K562 (cell line): Measurements from ENCODE around the gene EHBP1. TPM values are rescaled to one million over a fixed set of nuclear protein-coding genes. Genes with fewer than 3 reads are reported as not detected.

Experiments used
- ATAC-seq: fragments of 200-7000 bp; cut with Tn5 transposase; 3 replicates; pipeline ENCODE4 v1.9.1; 2020; ENCODE audit warnings: moderate library complexity
- BruUV-seq: library from RNA; stranded (reverse); fragments of 400-500 nt; replicated peaks from 2 replicates; lab custom pipeline; 2021; lab: Mats Ljungman, UMichigan
- CTCF ChIA-PET: fragments of 300-600 bp; formaldehyde crosslinking; extraction: SDS; loops from one replicate; lab custom pipeline; 2021; ENCODE audit warnings: low intra/inter-chr PET ratio; lab: Yijun Ruan, JAX
- POLR2A ChIA-PET: fragments of 300-600, 350-650 bp; sonication (Branson Sonifier 250); formaldehyde crosslinking; extraction: SDS; loops from one replicate; lab custom pipeline; 2021; ENCODE audit warnings: antibody characterized with exemption, inconsistent platforms; lab: Yijun Ruan, JAX
- DNase-seq, 4 experiments: peaks; one replicate each; pipeline versions ENCODE4 v3.0.0 to v3.0.0-alpha.2; 2011 to 2018; ENCODE audit warnings: low spot score in 3 of 4, mixed read lengths in 3 of 4; ENCODE audit errors: extremely low read depth in 1 of 4
- FAIRE-seq: peaks from 2 replicates; lab custom pipeline; 2011; peaks lifted over from hg19 to GRCh38; lab: Jason Lieb, UNC
- H2AFZ ChIP-seq: 2 replicates; pipeline ENCODE4 v1.6.0; 2011; ENCODE audit warnings: low read depth, low read length, control low read depth, inconsistent platforms
- H3K27ac ChIP-seq: fragments of 200-600 bp; 3 replicates; pipeline ENCODE4 v1.8.0; 2011; ENCODE audit warnings: low read depth, mild to moderate bottlenecking, control low read depth, inconsistent platforms, low read length, moderate library complexity, mixed read lengths; ENCODE audit errors: extremely low read depth
- H3K27me3 ChIP-seq, 2 experiments: fragments of 300-600 bp in 1 of 2; 2 replicates in 1 of 2; 3 replicates in 1 of 2; pipeline versions ENCODE4 v1.6.0 to v1.8.0; 2011; ENCODE audit warnings: inconsistent platforms in 2 of 2, low read length in 2 of 2, mild to moderate bottlenecking in 1 of 2, mixed read lengths in 1 of 2, moderate library complexity in 1 of 2; ENCODE audit not compliant: control insufficient read depth in 2 of 2, insufficient read depth in 2 of 2
- H3K36me3 ChIP-seq: fragments of 300-600 bp; 3 replicates; pipeline ENCODE4 v1.8.0; 2011; ENCODE audit warnings: mild to moderate bottlenecking, low read length, inconsistent platforms; ENCODE audit not compliant: control insufficient read depth, insufficient read depth
- H3K4me1 ChIP-seq, 2 experiments: fragments of 200-600 bp in 1 of 2; replicated peaks in 1 of 2; 2 replicates in 1 of 2; 3 replicates in 1 of 2; pipeline versions ENCODE4 v1.5.1 to v1.8.0; 2011; ENCODE audit warnings: inconsistent platforms in 2 of 2, low read length in 2 of 2, mild to moderate bottlenecking in 1 of 2, mixed read lengths in 1 of 2, moderate library complexity in 1 of 2; ENCODE audit not compliant: control insufficient read depth in 2 of 2, insufficient read depth in 2 of 2
- H3K4me2 ChIP-seq: 2 replicates; pipeline ENCODE4 v1.6.1; 2011; ENCODE audit warnings: low read length, control low read depth, inconsistent platforms, mixed read lengths; ENCODE audit not compliant: insufficient read depth
- H3K4me3 ChIP-seq: fragments of 200-600 bp; sonication (generic), shearing (Covaris generic); 2 replicates; pipeline ENCODE4 v1.5.1; 2016; ENCODE audit warnings: control low read depth, inconsistent platforms
- H3K79me2 ChIP-seq: fragments of 200-600 bp; 3 replicates; pipeline ENCODE4 v1.8.0; 2011; ENCODE audit warnings: low read length, inconsistent platforms; ENCODE audit not compliant: control insufficient read depth, insufficient read depth
- H3K9ac ChIP-seq, 2 experiments: 2 replicates each; pipeline versions ENCODE4 v1.6.0 to v1.6.1; 2011; ENCODE audit warnings: low read depth in 2 of 2, low read length in 2 of 2, control low read depth in 1 of 2, inconsistent platforms in 1 of 2, mild to moderate bottlenecking in 1 of 2, mixed read lengths in 1 of 2; ENCODE audit not compliant: insufficient read depth in 1 of 2
- H3K9me1 ChIP-seq: one replicate; pipeline ENCODE4 v1.6.0; 2011; ENCODE audit warnings: inconsistent platforms, mild to moderate bottlenecking, low read length, moderate library complexity; ENCODE audit not compliant: control insufficient read depth, insufficient read depth
- H3K9me3 ChIP-seq: replicated peaks from 2 replicates; pipeline ENCODE4 v1.5.1; 2011; ENCODE audit warnings: low read depth, low read length, inconsistent platforms; ENCODE audit not compliant: control insufficient read depth, insufficient read depth
- H4K20me1 ChIP-seq: replicated peaks from 2 replicates; pipeline ENCODE4 v1.6.1; 2011; ENCODE audit warnings: low read length, inconsistent platforms, mixed read lengths; ENCODE audit not compliant: control insufficient read depth, insufficient read depth
- ETV6 ChIP-seq, 3 experiments: fragments of 150-350 bp in 1 of 3; sonication (generic) in 1 of 3; formaldehyde crosslinking in 1 of 3; IDR thresholded peaks; 2 replicates each; pipeline versions ENCODE4 v1.6.1 to v1.8.0; 2014 to 2022; ENCODE audit warnings: borderline replicate concordance in 2 of 3, low read depth in 2 of 3, antibody characterized with exemption in 1 of 3, low read length in 1 of 3, mild to moderate bottlenecking in 1 of 3, missing genetic modification reagents in 1 of 3
- GTF2F1 ChIP-seq: IDR thresholded peaks from 2 replicates; pipeline ENCODE4 v1.6.1; 2011; ENCODE audit warnings: low read depth, low read length, improper control_type of control experiment
- NCOA2 ChIP-seq, 2 experiments: fragments of 450-650 bp; IDR thresholded peaks; 2 replicates each; pipeline ENCODE4 v1.6.1; 2018; ENCODE audit warnings: mild to moderate bottlenecking in 2 of 2, moderate library complexity in 1 of 2; ENCODE audit not compliant: partially characterized antibody in 2 of 2
- NR2C1 ChIP-seq, 2 experiments: fragments of 450-650 bp; IDR thresholded peaks; 2 replicates each; pipeline ENCODE4 v1.6.1; 2017; ENCODE audit warnings: mild to moderate bottlenecking in 2 of 2, antibody characterized with exemption in 1 of 2, inconsistent platforms in 1 of 2, missing compliant biosample characterization in 1 of 2, missing genetic modification characterization in 1 of 2
- RBM17 ChIP-seq: fragments of 200-400 bp; formaldehyde crosslinking; IDR thresholded peaks from 2 replicates; pipeline ENCODE4 v1.6.1; 2017; ENCODE audit warnings: low read depth, mild to moderate bottlenecking, low read length, borderline replicate concordance
- SMARCA4 ChIP-seq: fragments of 450-650 bp; IDR thresholded peaks from 2 replicates; pipeline ENCODE4 v1.6.1; 2016
- ZNF12 ChIP-seq: sonication (generic); formaldehyde crosslinking; IDR thresholded peaks from 2 replicates; pipeline ENCODE4 v1.4.0; 2020; ENCODE audit warnings: mild to moderate bottlenecking, missing genetic modification reagents
- ZNF143 ChIP-seq: sonication (generic); formaldehyde crosslinking; IDR thresholded peaks from 2 replicates; pipeline ENCODE4 v1.9.0; 2022; ENCODE audit warnings: mild to moderate bottlenecking, missing genetic modification reagents
- WGBS: fragments of 100-300 bp; shearing (Covaris generic); methylation state at CpG from one replicate; pipeline ENCODE4 v1.1.6; 2016; ENCODE audit warnings: low coverage, mixed read lengths; ENCODE audit not compliant: insufficient coverage; ENCODE audit errors: missing lambda C conversion rate; 5-methylcytosine and 5-hydroxymethylcytosine counted together
- in situ Hi-C: fragments of 300-500 bp; cut with MboI; formaldehyde crosslinking; loops from 4 replicates; pipeline ENCODE4 v1.15.0; 2018; ENCODE audit warnings: inconsistent platforms, mixed read lengths
- intact Hi-C: fragments of 100-400 bp; cut with micrococcal nuclease; formaldehyde crosslinking; loops from 2 replicates; pipeline ENCODE4 v1.14.2; 2022
- polyA plus RNA-seq, 8 experiments: library from polyadenylated mRNA; depleted of rRNA in 4 of 8; stranded (reverse) in 5 of 8; unstranded in 3 of 8; fragments of >200 nt; fragmentation: Nextera tagmentation in 2 of 8; fragmentation: Illumina TruSeq in 1 of 8; extraction: Ambion mirVana in 2 of 8; extraction: Trizol in 1 of 8; gene quantifications; 2 replicates each; pipeline versions ENCODE4 v1.2.1 to v1.2.3, GENCODE V29; 2011 to 2014; ENCODE audit warnings: inconsistent platforms in 1 of 8, missing spikeins in 1 of 8
- total RNA-seq, 7 experiments: library from RNA; depleted of rRNA in 6 of 7; stranded (reverse); fragments of >200 nt in 6 of 7; fragmentation: Illumina TruSeq in 2 of 7; extraction: Trizol in 2 of 7; gene quantifications; 2 replicates each; pipeline versions ENCODE4 v1.2.1 to v1.2.3, GENCODE V29; 2011 to 2021; ENCODE audit warnings: low replicate concordance in 1 of 7
- TF ChIP-seq, protein P1 (sequence below): sonication (generic); formaldehyde crosslinking; IDR thresholded peaks from 2 replicates; pipeline ENCODE4 v1.9.0; 2022; ENCODE audit warnings: mild to moderate bottlenecking, missing genetic modification reagents
- TF ChIP-seq, protein P2 (sequence below), 3 experiments: fragments of 200-800 bp in 1 of 3; sonication (Bioruptor generic) in 1 of 3; sonication (generic) in 1 of 3; formaldehyde crosslinking in 1 of 3; IDR thresholded peaks; 2 replicates each; pipeline versions ENCODE4 v1.6.1 to v1.8.0; 2016 to 2022; ENCODE audit warnings: mild to moderate bottlenecking in 2 of 3, missing compliant biosample characterization in 2 of 3, missing genetic modification characterization in 2 of 3, missing genetic modification reagents in 1 of 3
- TF ChIP-seq, protein P3 (sequence below): fragments of 250-450 bp; sonication (Bioruptor Pico); IDR thresholded peaks from 2 replicates; pipeline ENCODE4 v1.5.0; 2022; ENCODE audit warnings: mild to moderate bottlenecking
- TF ChIP-seq, protein P4 (sequence below): fragments of 150-350 bp; IDR thresholded peaks from 2 replicates; pipeline ENCODE4 v1.6.1; 2014; ENCODE audit warnings: low read depth, mild to moderate bottlenecking, low read length, borderline replicate concordance

EHBP1 gene
- total and polyA plus RNA-seq, 9 of the 15 experiments (the other 6 are each of a cell fraction or from before 2014, with no cell fraction given), result 8.9 to 26.6 (median 19.3) TPM

DNA sequence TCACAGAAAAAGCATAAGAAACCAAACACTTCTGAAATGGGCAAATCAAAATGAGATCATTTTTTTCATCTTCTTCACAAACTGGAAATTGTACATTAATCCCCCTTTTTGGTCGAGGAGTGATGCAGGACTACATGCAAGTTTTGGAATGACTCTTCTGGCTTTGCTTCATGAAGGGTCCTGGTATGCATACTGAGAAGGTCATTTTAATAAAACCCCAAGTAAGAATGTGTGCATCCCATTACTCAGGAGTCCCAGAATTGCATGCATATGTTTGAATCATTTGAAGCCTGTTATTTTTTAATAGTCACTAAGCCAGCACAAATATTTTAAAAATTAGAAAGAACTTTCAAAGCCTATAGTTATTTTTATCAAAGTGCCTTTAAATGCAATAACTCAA is 16.7 kb upstream of the EHBP1 start:
- Histone ChIP-seq H3K4me1 (no peaks in the 10 kb centered on the region), H3K36me3 (no peaks in the 10 kb centered on the region), H3K79me2 (no peaks in the 10 kb centered on the region), H3K9me1 (no peaks in the 10 kb centered on the region), H3K27me3 (peaks cover 10% of the 10 kb centered on the region in 2 experiments; a peak in 4 of 5 replicates), H2AFZ (no peak overlapping the region), H3K4me3 (no peak overlapping the region), H3K4me2 (no peak overlapping the region), H4K20me1 (no peaks in the 10 kb centered on the region; the same call in 1 of the 2 replicates), H3K9me3 (no peaks in the 10 kb centered on the region)
- ChIA-PET CTCF (no interaction called here), POLR2A (no interaction called here)
- no peak for DNase-seq
- no peak for TF ChIP-seq NR2C1 (IDR thresholded peaks at IDR 0.05)
- TF ChIP-seq NR2C1 (tag; IDR thresholded peaks at IDR 0.05), result no peak
- TF ChIP-seq, protein P1, sequence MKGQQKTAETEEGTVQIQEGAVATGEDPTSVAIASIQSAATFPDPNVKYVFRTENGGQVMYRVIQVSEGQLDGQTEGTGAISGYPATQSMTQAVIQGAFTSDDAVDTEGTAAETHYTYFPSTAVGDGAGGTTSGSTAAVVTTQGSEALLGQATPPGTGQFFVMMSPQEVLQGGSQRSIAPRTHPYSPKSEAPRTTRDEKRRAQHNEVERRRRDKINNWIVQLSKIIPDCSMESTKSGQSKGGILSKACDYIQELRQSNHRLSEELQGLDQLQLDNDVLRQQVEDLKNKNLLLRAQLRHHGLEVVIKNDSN (CRISPR knock-in tag), result no peak
- TF ChIP-seq SMARCA4, result no peak
- TF ChIP-seq ZNF143, result no peak
- no peak for TF ChIP-seq NCOA2 (IDR thresholded peaks at IDR 0.05; ENCODE audit: partially characterized antibody in 2 of 2)
- no peak for TF ChIP-seq ETV6 (IDR thresholded peaks at IDR 0.05; ENCODE audit: borderline replicate concordance in 1 of 2, low read depth in 2 of 2, low read length in 1 of 2)
- TF ChIP-seq ETV6 (CRISPR knock-in tag; IDR thresholded peaks at IDR 0.05; ENCODE audit: borderline replicate concordance), result no peak
- no peak for TF ChIP-seq ZNF12 (CRISPR knock-in tag)
- no peak for TF ChIP-seq RBM17
- no peak for TF ChIP-seq GTF2F1
- TF ChIP-seq, protein P2, sequence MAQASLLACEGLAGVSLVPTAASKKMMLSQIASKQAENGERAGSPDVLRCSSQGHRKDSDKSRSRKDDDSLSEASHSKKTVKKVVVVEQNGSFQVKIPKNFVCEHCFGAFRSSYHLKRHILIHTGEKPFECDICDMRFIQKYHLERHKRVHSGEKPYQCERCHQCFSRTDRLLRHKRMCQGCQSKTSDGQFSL (CRISPR knock-in tag; IDR thresholded peaks at IDR 0.05), result no peak
- TF ChIP-seq, protein P2 (tag; IDR thresholded peaks at IDR 0.05), result no peak
- TF ChIP-seq, protein P3, sequence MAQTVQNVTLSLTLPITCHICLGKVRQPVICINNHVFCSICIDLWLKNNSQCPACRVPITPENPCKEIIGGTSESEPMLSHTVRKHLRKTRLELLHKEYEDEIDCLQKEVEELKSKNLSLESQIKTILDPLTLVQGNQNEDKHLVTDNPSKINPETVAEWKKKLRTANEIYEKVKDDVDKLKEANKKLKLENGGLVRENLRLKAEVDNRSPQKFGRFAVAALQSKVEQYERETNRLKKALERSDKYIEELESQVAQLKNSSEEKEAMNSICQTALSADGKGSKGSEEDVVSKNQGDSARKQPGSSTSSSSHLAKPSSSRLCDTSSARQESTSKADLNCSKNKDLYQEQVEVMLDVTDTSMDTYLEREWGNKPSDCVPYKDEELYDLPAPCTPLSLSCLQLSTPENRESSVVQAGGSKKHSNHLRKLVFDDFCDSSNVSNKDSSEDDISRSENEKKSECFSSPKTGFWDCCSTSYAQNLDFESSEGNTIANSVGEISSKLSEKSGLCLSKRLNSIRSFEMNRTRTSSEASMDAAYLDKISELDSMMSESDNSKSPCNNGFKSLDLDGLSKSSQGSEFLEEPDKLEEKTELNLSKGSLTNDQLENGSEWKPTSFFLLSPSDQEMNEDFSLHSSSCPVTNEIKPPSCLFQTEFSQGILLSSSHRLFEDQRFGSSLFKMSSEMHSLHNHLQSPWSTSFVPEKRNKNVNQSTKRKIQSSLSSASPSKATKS, result no peak
- TF ChIP-seq, protein P4, sequence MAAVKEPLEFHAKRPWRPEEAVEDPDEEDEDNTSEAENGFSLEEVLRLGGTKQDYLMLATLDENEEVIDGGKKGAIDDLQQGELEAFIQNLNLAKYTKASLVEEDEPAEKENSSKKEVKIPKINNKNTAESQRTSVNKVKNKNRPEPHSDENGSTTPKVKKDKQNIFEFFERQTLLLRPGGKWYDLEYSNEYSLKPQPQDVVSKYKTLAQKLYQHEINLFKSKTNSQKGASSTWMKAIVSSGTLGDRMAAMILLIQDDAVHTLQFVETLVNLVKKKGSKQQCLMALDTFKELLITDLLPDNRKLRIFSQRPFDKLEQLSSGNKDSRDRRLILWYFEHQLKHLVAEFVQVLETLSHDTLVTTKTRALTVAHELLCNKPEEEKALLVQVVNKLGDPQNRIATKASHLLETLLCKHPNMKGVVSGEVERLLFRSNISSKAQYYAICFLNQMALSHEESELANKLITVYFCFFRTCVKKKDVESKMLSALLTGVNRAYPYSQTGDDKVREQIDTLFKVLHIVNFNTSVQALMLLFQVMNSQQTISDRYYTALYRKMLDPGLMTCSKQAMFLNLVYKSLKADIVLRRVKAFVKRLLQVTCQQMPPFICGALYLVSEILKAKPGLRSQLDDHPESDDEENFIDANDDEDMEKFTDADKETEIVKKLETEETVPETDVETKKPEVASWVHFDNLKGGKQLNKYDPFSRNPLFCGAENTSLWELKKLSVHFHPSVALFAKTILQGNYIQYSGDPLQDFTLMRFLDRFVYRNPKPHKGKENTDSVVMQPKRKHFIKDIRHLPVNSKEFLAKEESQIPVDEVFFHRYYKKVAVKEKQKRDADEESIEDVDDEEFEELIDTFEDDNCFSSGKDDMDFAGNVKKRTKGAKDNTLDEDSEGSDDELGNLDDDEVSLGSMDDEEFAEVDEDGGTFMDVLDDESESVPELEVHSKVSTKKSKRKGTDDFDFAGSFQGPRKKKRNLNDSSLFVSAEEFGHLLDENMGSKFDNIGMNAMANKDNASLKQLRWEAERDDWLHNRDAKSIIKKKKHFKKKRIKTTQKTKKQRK, result no peak
- TF ChIP-seq, all 486 proteins: peak for 0
- in situ Hi-C loops (no loop called here), intact Hi-C loops (no loop called here)
- 0% methylated on average over 1 of the region's 1 CpG for WGBS
- Histone ChIP-seq H3K27ac (no peak overlapping the region), H3K9ac (no peak overlapping the region)
- ATAC-seq (no peak), FAIRE-seq (no peak)
- BruUV-seq, result no TSS peak
